Neural cell (in vitro differentiated cells): ENCODE measurements around the gene ZBTB7C.

Source experiments
- CTCF ChIP-seq: fragments of 450-650 bp; IDR thresholded peaks from 2 replicates; pipeline ENCODE4 v1.5.1; 2014; ENCODE audit warnings: antibody characterized with exemption, mild to moderate bottlenecking, moderate library complexity; ENCODE audit not compliant: poor library complexity, severe bottlenecking
- EP300 ChIP-seq: fragments of 450-650 bp; conservative IDR thresholded peaks from 2 replicates; pipeline ENCODE4 v1.6.1; 2014; ENCODE audit warnings: antibody characterized with exemption, mild to moderate bottlenecking, moderate library complexity; ENCODE audit not compliant: poor library complexity, severe bottlenecking
- EZH2 ChIP-seq: fragments of 200-600, 300-800 bp; shearing (Covaris generic), sonication (generic); IDR thresholded peaks from 2 replicates; pipeline ENCODE4 v1.6.1; 2014; ENCODE audit warnings: antibody characterized with exemption, low read length, borderline replicate concordance, mild to moderate bottlenecking; ENCODE audit not compliant: insufficient read depth, poor library complexity, severe bottlenecking
- MXI1 ChIP-seq: fragments of 450-650 bp; conservative IDR thresholded peaks from 2 replicates; pipeline ENCODE4 v1.6.1; 2014; ENCODE audit warnings: antibody characterized with exemption, mild to moderate bottlenecking; ENCODE audit not compliant: poor library complexity, severe bottlenecking
- POLR2AphosphoS5 ChIP-seq: IDR thresholded peaks from 2 replicates; pipeline ENCODE4 v1.6.1; 2012
- RAD21 ChIP-seq: fragments of 450-650 bp; conservative IDR thresholded peaks from 2 replicates; pipeline ENCODE4 v1.6.1; 2014; ENCODE audit warnings: antibody characterized with exemption, mild to moderate bottlenecking, moderate library complexity
- REST ChIP-seq: IDR thresholded peaks from 2 replicates; pipeline ENCODE4 v1.6.1; 2012; ENCODE audit warnings: borderline replicate concordance
- SMC3 ChIP-seq: fragments of 450-650 bp; conservative IDR thresholded peaks from 2 replicates; pipeline ENCODE4 v1.6.1; 2014; ENCODE audit warnings: antibody characterized with exemption, mild to moderate bottlenecking, moderate library complexity; ENCODE audit not compliant: poor library complexity
- TAF1 ChIP-seq: IDR thresholded peaks from 2 replicates; pipeline ENCODE4 v1.6.1; 2012; ENCODE audit warnings: low read depth

DNA sequence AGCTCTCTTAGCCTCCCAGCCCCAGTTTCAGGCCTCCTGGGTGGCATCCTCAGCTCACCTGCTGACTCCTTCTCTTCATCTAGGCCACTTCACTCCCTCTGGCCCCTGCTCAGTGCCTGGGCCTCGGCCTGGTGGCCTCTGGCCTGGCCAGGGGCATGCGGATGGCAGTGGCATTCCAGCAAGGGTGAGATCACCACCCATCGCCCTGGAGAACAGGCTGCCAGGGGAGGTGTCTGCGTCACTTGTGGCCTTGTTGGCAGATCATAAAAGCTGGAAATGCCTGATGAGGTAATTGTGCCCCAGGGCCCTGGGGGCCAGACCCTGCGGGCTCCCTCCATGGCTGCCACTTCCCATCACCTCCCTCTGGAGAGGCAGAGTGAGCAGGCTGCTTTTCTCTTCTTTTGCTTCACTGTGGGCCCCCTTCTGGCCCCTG lies 406.2 kb downstream of the ZBTB7C start:
- TF ChIP-seq CTCF (no peak), SMC3 (no peak), EZH2 (no peak), POLR2AphosphoS5 (no peak), MXI1 (no peak), RAD21 (no peak), REST (no peak), TAF1 (no peak), EP300 (no peak)
